Suprapubic skin (tissue), 4 donors: ENCODE data around the gene MS4A1. TPM values are rescaled to one million over a fixed set of nuclear protein-coding genes. Genes with fewer than 3 reads are reported as not detected.
"Not testable (repeated sequence)": the region's sequence is repeated elsewhere in the genome, so short reads cannot be mapped to it uniquely, and the experiment has no call there.

Experiments
- DNase-seq, 2 donors: peaks; one replicate each; pipeline ENCODE4 v3.0.0-alpha.2; 2019; ENCODE audit warnings: low spot score in 2 of 2
- H3K27ac ChIP-seq: fragments of 200-600 bp; sonication (generic); one replicate; pipeline ENCODE4 v1.5.1; 2019
- H3K27me3 ChIP-seq: fragments of 200-600 bp; sonication (generic); one replicate; pipeline ENCODE4 v1.5.1; 2019
- H3K36me3 ChIP-seq: fragments of 200-600 bp; sonication (generic); one replicate; pipeline ENCODE4 v1.5.1; 2019
- H3K4me1 ChIP-seq: fragments of 200-600 bp; sonication (generic); one replicate; pipeline ENCODE4 v1.5.1; 2019
- H3K4me3 ChIP-seq: fragments of 200-600 bp; sonication (generic); one replicate; pipeline ENCODE4 v1.5.1; 2019; ENCODE audit warnings: mild to moderate bottlenecking
- H3K9me3 ChIP-seq: fragments of 200-600 bp; sonication (generic); one replicate; pipeline ENCODE4 v1.5.1; 2019
- CTCF ChIP-seq, 2 donors: fragments of 200-600 bp in 1 of 2; fragments of 450-650 bp in 1 of 2; sonication (generic) in 1 of 2; IDR thresholded peaks; one replicate each; pipeline ENCODE4 v1.5.1; 2016 to 2019; ENCODE audit warnings: antibody characterized with exemption in 2 of 2, mild to moderate bottlenecking in 1 of 2, moderate library complexity in 1 of 2
- EP300 ChIP-seq: sonication (generic); formaldehyde crosslinking; IDR thresholded peaks from one replicate; pipeline ENCODE4 v1.6.1; 2017; ENCODE audit warnings: antibody characterized with exemption
- POLR2A ChIP-seq, 2 donors: fragments of 450-650 bp; IDR thresholded peaks; one replicate each; pipeline ENCODE4 v1.6.1; 2017; ENCODE audit warnings: antibody characterized with exemption in 2 of 2, mild to moderate bottlenecking in 2 of 2, moderate library complexity in 2 of 2
- POLR2AphosphoS5 ChIP-seq, 3 donors: sonication (generic); formaldehyde crosslinking; IDR thresholded peaks; one replicate each; pipeline ENCODE4 v1.6.1; 2017; ENCODE audit warnings: antibody characterized with exemption in 3 of 3
- WGBS: methylation state at CpG from one replicate; pipeline ENCODE4 v1.1.5; 2018; 5-methylcytosine and 5-hydroxymethylcytosine counted together
- total RNA-seq, 4 donors: library from RNA; depleted of rRNA; stranded (reverse); fragments of >200 nt; gene quantifications; one replicate each; pipeline ENCODE4 v1.1.0, GENCODE V29; 2016

Gene MS4A1
- total RNA-seq, 4 donors from 2014 or later: 0.81 TPM; not detected in 3

- Histone ChIP-seq H3K9me3 (no peaks in the 10 kb centered on the region), H3K27ac (no peak overlapping the region), H3K4me3 (no peak overlapping the region), H3K27me3 (no peaks in the 10 kb centered on the region), H3K36me3 (no peaks in the 10 kb centered on the region), H3K4me1 (no peaks in the 10 kb centered on the region)
- TF ChIP-seq POLR2AphosphoS5 (IDR thresholded peaks at IDR 0.05): no peak
- 74% methylated on average over 2 of the region's 2 CpGs for WGBS
- no peak for DNase-seq
These were observed 24.4 kb upstream of the MS4A1 start for GRCh38 chr11:60431251-60431650.

- H3K36me3 ChIP-seq: no peaks in the 10 kb centered on the region
- DNase-seq: no peak
- no peak overlapping the region for H3K27ac ChIP-seq
- WGBS: 87% methylated on average over 4 of the region's 4 CpGs
- no peak for TF ChIP-seq POLR2AphosphoS5 (IDR thresholded peaks at IDR 0.05)
- TF ChIP-seq EP300: no peak
- TF ChIP-seq CTCF (IDR thresholded peaks at IDR 0.05): no peak
- no peak for TF ChIP-seq POLR2A (IDR thresholded peaks at IDR 0.05)
- no peaks in the 10 kb centered on the region for H3K27me3 ChIP-seq
- no peaks in the 10 kb centered on the region for H3K9me3 ChIP-seq
- H3K4me1 ChIP-seq: no peaks in the 10 kb centered on the region
- no peak overlapping the region for H3K4me3 ChIP-seq
These were observed 22.2 kb upstream of the MS4A1 start for GRCh38 chr11:60433401-60433800.

- DNase-seq: no peak
- Histone ChIP-seq H3K9me3 (no peaks in the 10 kb centered on the region), H3K27me3 (no peaks in the 10 kb centered on the region), H3K36me3 (no peaks in the 10 kb centered on the region), H3K27ac (no peak overlapping the region), H3K4me1 (no peaks in the 10 kb centered on the region), H3K4me3 (no peak overlapping the region)
- TF ChIP-seq POLR2AphosphoS5 (IDR thresholded peaks at IDR 0.05) (no peak), EP300 (no peak), POLR2A (IDR thresholded peaks at IDR 0.05) (no peak), CTCF (IDR thresholded peaks at IDR 0.05) (no peak)
These were observed 8.6 kb upstream of the MS4A1 start for GRCh38 chr11:60447070-60447469.

- Histone ChIP-seq H3K27me3 (no peaks in the 10 kb centered on the region), H3K27ac (no peak overlapping the region), H3K36me3 (no peaks in the 10 kb centered on the region), H3K4me3 (no peak overlapping the region), H3K9me3 (no peaks in the 10 kb centered on the region), H3K4me1 (no peaks in the 10 kb centered on the region)
- TF ChIP-seq CTCF (IDR thresholded peaks at IDR 0.05) (no peak), POLR2AphosphoS5 (IDR thresholded peaks at IDR 0.05) (no peak), POLR2A (IDR thresholded peaks at IDR 0.05) (no peak), EP300 (no peak)
- DNase-seq: no peak
These were observed 7.8 kb upstream of the MS4A1 start for GRCh38 chr11:60447846-60448245.

- H3K36me3 ChIP-seq, H3K4me1 ChIP-seq, DNase-seq, H3K27me3 ChIP-seq, H3K9me3 ChIP-seq, H3K4me3 ChIP-seq, H3K27ac ChIP-seq: not testable (repeated sequence)
- WGBS: no CpG with 5 or more reads among the region's 32 CpGs
These were observed 4.5 kb upstream of the MS4A1 start for GRCh38 chr11:60451185-60451584.

- no peak for DNase-seq
- H3K27me3 ChIP-seq: no peaks in the 10 kb centered on the region
- no peaks in the 10 kb centered on the region for H3K4me1 ChIP-seq
- no peak overlapping the region for H3K27ac ChIP-seq
- TF ChIP-seq CTCF (IDR thresholded peaks at IDR 0.05) (no peak), EP300 (no peak), POLR2A (IDR thresholded peaks at IDR 0.05) (no peak), POLR2AphosphoS5 (IDR thresholded peaks at IDR 0.05) (no peak)
- H3K4me3 ChIP-seq: no peak overlapping the region
- no peaks in the 10 kb centered on the region for H3K36me3 ChIP-seq
- H3K9me3 ChIP-seq: no peaks in the 10 kb centered on the region
These were observed 1.4 kb upstream of the MS4A1 start for GRCh38 chr11:60454212-60454611.
